HG03460 (cell line): ENCODE measurements around the gene TFCP2.

Experiments
- ATAC-seq: cut with Tn5 transposase; IDR thresholded peaks from one replicate; pipeline ENCODE4 v1.9.1; 2021; ENCODE audit not compliant: unreplicated experiment

The TFCP2 gene

GRCh38 chr12:51197736-51198567 is 25.0 kb upstream of the TFCP2 start:
- ATAC-seq, result no peak

- no peak for ATAC-seq
Observed at GRCh38 chr12:51196547-51196946, 23.6 kb upstream of the TFCP2 start.

- no peak for ATAC-seq
Observed at GRCh38 chr12:51195841-51196240, 22.9 kb upstream of the TFCP2 start.

GRCh38 chr12:51192284-51192671 is 19.3 kb upstream of the TFCP2 start:
- no peak for ATAC-seq

DNA sequence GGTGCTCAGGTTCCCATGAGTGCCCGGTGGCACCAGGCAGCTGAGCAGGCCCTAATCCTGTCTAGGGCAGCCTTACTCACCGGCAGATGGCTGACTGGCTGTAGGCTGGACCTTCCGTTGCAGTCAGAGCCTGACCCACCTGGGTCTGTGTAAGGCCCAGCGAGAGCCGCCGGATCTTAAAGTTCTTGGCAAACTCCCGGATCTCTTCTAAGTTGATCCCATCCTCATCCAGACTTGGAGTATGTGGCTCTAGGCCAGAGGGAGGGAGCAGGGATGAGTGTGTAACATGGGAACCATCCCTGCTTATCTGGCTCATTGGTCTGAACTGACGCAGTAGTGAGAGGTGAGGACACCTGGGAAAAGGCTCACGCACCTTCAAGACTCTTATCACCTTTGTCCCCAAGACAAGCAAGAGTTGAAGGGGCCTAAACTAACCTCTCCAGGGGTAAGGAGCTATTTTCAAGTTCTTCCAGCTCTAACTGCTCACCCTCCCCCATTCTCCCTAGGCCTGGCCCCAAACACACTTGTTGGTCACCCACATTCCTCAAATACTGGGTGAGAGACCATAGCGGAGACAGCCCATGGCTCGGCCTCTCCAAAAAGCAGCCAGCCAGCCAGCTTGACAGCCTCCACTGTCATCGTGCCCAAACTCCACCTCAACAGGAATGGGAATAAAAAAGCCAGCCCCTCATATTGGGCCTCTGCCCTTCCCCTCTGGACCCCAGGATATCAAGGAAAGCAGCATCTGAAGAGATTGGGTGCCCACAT is 18.8 kb upstream of the TFCP2 start:
- no peak for ATAC-seq

DNA sequence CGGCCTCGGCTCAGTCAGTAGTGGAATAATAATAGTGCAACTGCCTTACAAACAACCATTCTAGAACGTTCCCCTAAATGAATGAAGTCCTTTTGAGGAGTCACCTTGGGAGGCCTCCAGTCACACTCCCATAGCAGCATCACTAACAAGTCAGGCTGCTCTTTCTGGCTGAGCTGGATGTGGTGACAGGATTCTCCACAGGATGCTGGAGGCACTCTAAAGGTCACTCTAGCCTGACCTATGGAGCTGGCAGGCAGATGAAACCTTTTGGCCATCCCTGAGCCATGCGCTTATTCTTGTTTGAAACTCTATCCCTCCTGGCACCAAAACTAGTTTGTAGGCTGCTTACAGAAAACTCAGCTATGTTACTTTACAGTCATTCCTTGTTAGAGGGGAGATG is 17.9 kb upstream of the TFCP2 start:
- ATAC-seq, result no peak

DNA sequence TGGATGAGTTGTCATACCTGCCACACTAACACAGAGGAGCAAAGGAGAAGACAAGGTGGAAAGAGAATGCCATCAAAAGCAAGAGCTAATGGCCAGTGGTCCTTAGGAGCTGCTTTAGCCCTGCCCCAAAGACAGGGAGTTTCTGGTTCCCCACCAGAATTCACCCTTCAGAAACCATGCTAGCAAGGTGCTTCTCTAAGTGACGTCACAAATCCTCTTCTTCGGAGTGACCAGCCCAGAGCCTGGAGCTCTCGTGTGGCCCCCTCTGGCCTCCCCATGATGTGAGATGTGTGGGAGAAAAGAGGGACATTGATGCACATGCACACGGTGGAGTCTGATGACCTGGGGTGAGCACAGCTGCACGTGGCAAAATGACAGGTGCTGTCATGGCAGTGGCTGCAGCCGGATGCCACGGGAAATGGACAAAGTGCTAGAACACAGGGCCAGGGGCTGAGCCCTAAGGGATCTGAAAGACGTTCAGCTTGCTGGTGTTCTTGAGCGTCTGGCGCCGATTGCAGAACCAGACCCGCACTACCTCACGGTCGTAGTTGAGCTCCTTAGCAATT is 16.9 kb upstream of the TFCP2 start:
- no peak for ATAC-seq

DNA sequence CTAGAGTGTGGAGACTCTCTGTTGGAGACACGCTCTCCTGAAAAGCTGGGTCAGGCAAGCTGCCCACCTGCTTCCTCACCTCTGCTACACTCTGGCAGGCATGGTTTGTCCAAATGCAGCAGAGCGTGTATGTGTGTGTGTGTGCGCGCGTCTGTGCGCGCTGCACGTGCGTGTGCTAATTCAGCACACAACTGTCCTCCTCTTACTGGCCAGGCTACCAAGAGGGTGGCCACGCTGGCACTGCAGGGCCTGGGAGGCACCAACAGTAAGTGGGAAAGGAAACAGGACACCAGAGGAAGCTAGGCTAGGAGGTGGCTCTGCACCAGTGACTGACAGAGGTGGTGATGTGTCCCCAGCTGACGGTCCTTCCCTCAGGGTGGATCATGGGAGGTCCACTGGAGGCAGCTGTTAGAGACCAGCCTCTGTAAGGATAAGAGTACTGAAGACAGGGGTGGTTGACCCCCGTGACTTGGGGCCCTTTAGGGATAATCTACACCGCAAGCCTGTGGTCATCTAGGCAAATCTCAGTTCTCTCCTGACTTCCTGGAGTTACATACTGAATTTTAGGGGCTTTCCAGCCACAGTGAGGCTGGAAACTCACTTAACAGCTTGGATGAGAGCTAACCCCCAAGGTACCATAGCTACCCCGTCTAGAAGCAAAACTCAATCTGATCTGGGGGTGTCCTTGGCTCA is 15.6 kb upstream of the TFCP2 start:
- no peak for ATAC-seq

DNA sequence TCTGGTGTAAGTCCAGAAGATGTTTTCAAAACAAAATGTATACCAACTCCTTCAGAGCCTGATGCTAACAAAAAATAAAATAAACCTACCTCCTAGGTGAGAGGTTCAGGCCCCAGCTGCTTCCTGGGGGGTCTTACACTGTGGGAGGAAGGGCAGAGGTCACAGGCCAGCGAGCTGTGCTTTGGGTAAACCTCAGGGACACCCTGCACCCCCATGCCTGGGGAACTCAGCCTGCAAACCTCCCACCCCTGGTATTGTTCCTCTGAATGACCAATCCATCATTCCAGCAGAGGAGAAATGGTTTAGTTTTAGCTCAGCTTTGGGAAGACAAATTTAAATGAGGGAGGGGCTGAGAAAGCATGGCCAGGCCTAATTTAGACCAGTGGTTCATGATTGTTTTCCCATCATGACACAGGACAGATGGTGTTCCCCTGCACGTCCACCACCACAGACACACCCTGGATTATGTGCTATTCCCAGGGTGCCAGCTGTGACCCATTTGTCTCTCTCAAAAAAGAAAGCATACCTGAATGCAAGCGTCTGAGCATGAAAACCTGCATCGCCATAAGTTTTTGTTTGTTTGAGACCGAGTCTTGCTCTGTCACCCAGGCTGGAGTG is 14.5 kb upstream of the TFCP2 start:
- ATAC-seq, result no peak

- no peak for ATAC-seq
Observed at GRCh38 chr12:51186465-51187085, 13.6 kb upstream of the TFCP2 start.

DNA sequence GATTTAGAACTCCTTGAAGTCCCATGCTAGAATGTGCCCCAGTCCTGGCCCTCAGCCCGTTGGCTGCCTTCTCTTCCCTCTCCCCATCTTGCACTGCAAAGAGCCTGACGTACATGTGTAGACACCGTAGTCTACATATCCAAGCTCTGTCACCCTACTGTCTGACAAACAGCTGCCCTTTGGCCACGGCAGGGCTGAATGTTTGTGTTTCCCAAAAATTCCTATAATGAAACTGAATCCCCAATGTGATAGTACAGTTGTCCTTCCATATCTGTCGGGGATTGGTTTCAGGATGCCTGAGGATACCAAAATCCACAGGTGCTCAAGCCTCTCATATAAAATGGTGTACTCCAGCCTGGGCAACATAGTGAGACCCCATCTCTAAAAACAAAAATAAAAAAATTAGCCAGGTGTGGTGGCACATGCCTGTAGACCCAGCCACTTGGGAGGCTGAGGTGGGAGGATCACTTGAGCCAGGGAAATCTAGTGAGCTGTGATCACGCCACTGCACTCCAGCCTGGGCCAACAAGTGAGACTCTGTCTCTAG is 12.3 kb upstream of the TFCP2 start:
- no peak for ATAC-seq

- no peak for ATAC-seq
Observed at GRCh38 chr12:51183816-51184215, 10.9 kb upstream of the TFCP2 start.

DNA sequence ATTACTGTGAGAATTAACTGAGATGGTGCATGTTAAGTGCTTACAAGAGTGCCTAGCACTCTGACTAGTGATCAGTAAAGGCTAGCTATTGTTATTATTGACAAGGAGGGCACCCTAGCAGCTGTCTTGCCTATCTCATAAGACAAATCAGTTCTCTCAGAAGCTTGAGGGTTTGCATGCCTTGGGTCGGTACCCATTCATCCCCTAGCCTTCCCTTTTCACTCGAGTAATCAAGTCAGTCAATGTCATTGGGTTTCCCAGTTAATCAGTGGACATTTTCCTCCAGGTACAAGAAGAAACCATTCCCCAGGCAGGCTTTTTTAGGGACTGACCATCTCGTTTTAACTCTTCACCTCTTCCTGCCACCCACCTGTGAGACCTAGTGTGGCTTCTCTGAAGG is 10.4 kb upstream of the TFCP2 start:
- ATAC-seq, result no peak

GRCh38 chr12:51181558-51181957 is 8.6 kb upstream of the TFCP2 start:
- ATAC-seq, result no peak

GRCh38 chr12:51177897-51178296 is 5.0 kb upstream of the TFCP2 start:
- no peak for ATAC-seq

- ATAC-seq, result no peak
Observed at GRCh38 chr12:51174501-51174900, 1.6 kb upstream of the TFCP2 start.

- ATAC-seq, result peak; percentile 9
Observed at GRCh38 chr12:51171884-51172514, 936 bp downstream of the TFCP2 start.

- ATAC-seq, result no peak
Observed at GRCh38 chr12:51163795-51164194, 9.1 kb downstream of the TFCP2 start.

GRCh38 chr12:51162217-51162616 is 10.7 kb downstream of the TFCP2 start:
- no peak for ATAC-seq
